Prostate gland (tissue), 2 donors: ENCODE measurements around the gene DEK.
"Not testable (repeated sequence)": the region's sequence is repeated elsewhere in the genome, so short reads cannot be mapped to it uniquely, and the experiment has no call there.

Source experiments
- POLR2A ChIP-seq: fragments of 450-650 bp; IDR thresholded peaks from one replicate; pipeline ENCODE4 v1.6.1; 2016; ENCODE audit warnings: antibody characterized with exemption, mild to moderate bottlenecking
- POLR2AphosphoS5 ChIP-seq: sonication (generic); formaldehyde crosslinking; IDR thresholded peaks from one replicate; pipeline ENCODE4 v1.6.1; 2017; ENCODE audit warnings: antibody characterized with exemption
- TF ChIP-seq, protein P1 (sequence below), 4 experiments: fragments of 200-600 bp in 2 of 4; fragments of 450-650 bp in 2 of 4; sonication (generic) in 2 of 4; IDR thresholded peaks; 1 replicate in 3 of 4; 2 replicates in 1 of 4; pipeline ENCODE4 v1.5.1; 2016 to 2019; ENCODE audit warnings: antibody characterized with exemption in 4 of 4, mild to moderate bottlenecking in 2 of 4, moderate library complexity in 2 of 4

DNA sequence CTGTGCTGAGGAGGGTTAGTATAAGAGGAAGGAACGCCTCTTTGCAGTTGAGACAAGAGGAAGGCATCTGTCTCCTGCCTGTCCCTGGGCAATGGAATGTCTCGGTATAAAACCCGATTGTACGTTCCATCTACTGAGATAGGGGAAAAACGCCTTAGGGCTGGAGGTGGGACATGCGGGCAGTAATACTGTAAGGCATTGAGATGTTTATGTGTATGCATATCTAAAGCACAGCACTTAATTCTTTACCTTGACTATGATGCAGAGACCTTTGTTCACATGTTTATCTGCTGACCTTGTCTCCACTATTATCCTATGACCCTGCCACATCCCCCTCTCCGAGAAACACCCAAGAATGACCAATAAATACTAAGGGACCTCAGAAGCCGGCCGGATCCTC, 37.2 kb downstream of the DEK start:
- TF ChIP-seq, protein P1, sequence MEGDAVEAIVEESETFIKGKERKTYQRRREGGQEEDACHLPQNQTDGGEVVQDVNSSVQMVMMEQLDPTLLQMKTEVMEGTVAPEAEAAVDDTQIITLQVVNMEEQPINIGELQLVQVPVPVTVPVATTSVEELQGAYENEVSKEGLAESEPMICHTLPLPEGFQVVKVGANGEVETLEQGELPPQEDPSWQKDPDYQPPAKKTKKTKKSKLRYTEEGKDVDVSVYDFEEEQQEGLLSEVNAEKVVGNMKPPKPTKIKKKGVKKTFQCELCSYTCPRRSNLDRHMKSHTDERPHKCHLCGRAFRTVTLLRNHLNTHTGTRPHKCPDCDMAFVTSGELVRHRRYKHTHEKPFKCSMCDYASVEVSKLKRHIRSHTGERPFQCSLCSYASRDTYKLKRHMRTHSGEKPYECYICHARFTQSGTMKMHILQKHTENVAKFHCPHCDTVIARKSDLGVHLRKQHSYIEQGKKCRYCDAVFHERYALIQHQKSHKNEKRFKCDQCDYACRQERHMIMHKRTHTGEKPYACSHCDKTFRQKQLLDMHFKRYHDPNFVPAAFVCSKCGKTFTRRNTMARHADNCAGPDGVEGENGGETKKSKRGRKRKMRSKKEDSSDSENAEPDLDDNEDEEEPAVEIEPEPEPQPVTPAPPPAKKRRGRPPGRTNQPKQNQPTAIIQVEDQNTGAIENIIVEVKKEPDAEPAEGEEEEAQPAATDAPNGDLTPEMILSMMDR (IDR thresholded peaks at IDR 0.05): not testable (repeated sequence)
- not testable (repeated sequence) for TF ChIP-seq POLR2AphosphoS5, POLR2A
